ENCODE results near the gene CACNA2D3.

CACNA2D3 gene

GRCh38 chr3:54137311-54137710 is 15.0 kb downstream of the CACNA2D3 start:
- H3K4me3 ChIP-seq (ENCODE audit: low read depth, low read length): no peak overlapping the region
- no peak for TF ChIP-seq CTCF (IDR thresholded peaks at IDR 0.05; ENCODE audit: insufficient read depth, low read depth, low read length, missing control alignments)
- DNase-seq (ENCODE audit: low read depth): no peak

- no peak for DNase-seq (ENCODE audit: low read depth)
- TF ChIP-seq CTCF (IDR thresholded peaks at IDR 0.05; ENCODE audit: insufficient read depth, low read depth, low read length, missing control alignments): no peak
- no peak overlapping the region for H3K4me3 ChIP-seq (ENCODE audit: low read depth, low read length)
Observed at GRCh38 chr3:54138937-54139547, 16.7 kb downstream of the CACNA2D3 start.

- no peak for DNase-seq (ENCODE audit: low read depth)
- TF ChIP-seq CTCF (IDR thresholded peaks at IDR 0.05; ENCODE audit: insufficient read depth, low read depth, low read length, missing control alignments): no peak
- no peak overlapping the region for H3K4me3 ChIP-seq (ENCODE audit: low read depth, low read length)
Observed at GRCh38 chr3:54139630-54140029, 17.3 kb downstream of the CACNA2D3 start.

- no peak for DNase-seq (ENCODE audit: low read depth)
- TF ChIP-seq CTCF (IDR thresholded peaks at IDR 0.05; ENCODE audit: insufficient read depth, low read depth, low read length, missing control alignments): no peak
- H3K4me3 ChIP-seq (ENCODE audit: low read depth, low read length): no peak overlapping the region
Observed at GRCh38 chr3:54144284-54144683, 21.9 kb downstream of the CACNA2D3 start.

GRCh38 chr3:54146506-54147239 is 24.3 kb downstream of the CACNA2D3 start:
- peak; percentile 52 for TF ChIP-seq CTCF (IDR thresholded peaks at IDR 0.05; ENCODE audit: insufficient read depth, low read depth, low read length, missing control alignments)
- no peak overlapping the region for H3K4me3 ChIP-seq (ENCODE audit: low read depth, low read length)
- DNase-seq (ENCODE audit: low read depth): peak; percentile 33

- no peak for TF ChIP-seq CTCF (IDR thresholded peaks at IDR 0.05; ENCODE audit: insufficient read depth, low read depth, low read length, missing control alignments)
- no peak for DNase-seq (ENCODE audit: low read depth)
- H3K4me3 ChIP-seq (ENCODE audit: low read depth, low read length): no peak overlapping the region
Observed at GRCh38 chr3:54150864-54151467, 28.6 kb downstream of the CACNA2D3 start.
